ENCODE measurements around the gene NUP93. TPM values are rescaled to one million over a fixed set of nuclear protein-coding genes. Genes with fewer than 3 reads are reported as not detected.
A peak's percentile ranks its signal among the peaks of the same experiment; 100 is the strongest.

Gene NUP93
- total RNA-seq, 1 experiment from 2014 or later: 165 TPM

- no CpG with 5 or more reads among the region's 24 CpGs for WGBS (ENCODE audit: extremely low coverage, insufficient read length, low lambda C conversion rate)
- Histone ChIP-seq H3K23ac (ENCODE audit: insufficient read length, low read depth, low read length) (no peak overlapping the region), H3K9ac (ENCODE audit: extremely low read depth, insufficient read length, low read length) (no peak overlapping the region), H3K56ac (ENCODE audit: insufficient read length, low read depth, low read length) (no peak overlapping the region), H2BK20ac (ENCODE audit: low read depth, low read length, poor library complexity, severe bottlenecking) (no peak overlapping the region), H3K18ac (ENCODE audit: insufficient read length, low read depth, low read length) (no peak overlapping the region), H3K23me2 (ENCODE audit: insufficient read length, low read depth, low read length, poor library complexity, severe bottlenecking) (no peaks in the 10 kb centered on the region), H4K5ac (ENCODE audit: insufficient read length, low read depth, low read length) (no peak overlapping the region), H3K27me3 (ENCODE audit: insufficient read depth, low read length) (no peaks in the 10 kb centered on the region), H4K20me1 (ENCODE audit: control insufficient read depth, insufficient read depth, insufficient read length) (no peaks in the 10 kb centered on the region), H4K8ac (replicated peaks; ENCODE audit: insufficient read length, low read depth, low read length) (no peak overlapping the region), H2AFZ (ENCODE audit: low read length) (no peak overlapping the region), H3K27ac (ENCODE audit: insufficient read length, low read depth, low read length) (no peak overlapping the region), H4K91ac (ENCODE audit: insufficient read length, low read depth, low read length) (no peak overlapping the region), H3K9me3 (ENCODE audit: control insufficient read depth, low read depth, low read length) (no peaks in the 10 kb centered on the region), H3K4ac (ENCODE audit: low read depth, low read length) (no peak overlapping the region), H2BK5ac (ENCODE audit: insufficient read length, low read length) (no peak overlapping the region), H3K14ac (ENCODE audit: insufficient read depth, low read length) (no peak overlapping the region), H2BK15ac (ENCODE audit: low read depth, low read length) (no peak overlapping the region), H3T11ph (ENCODE audit: low read length) (no peak overlapping the region), H3K4me2 (ENCODE audit: insufficient read depth, insufficient read length, low read length) (no peak overlapping the region), H3K4me1 (ENCODE audit: insufficient read depth, low read length) (no peaks in the 10 kb centered on the region; the same call in 1 of the 2 replicates), H2BK12ac (ENCODE audit: insufficient read length, low read depth, low read length) (no peak overlapping the region), H2AK5ac (ENCODE audit: insufficient read length, low read length) (no peak overlapping the region), H3K79me2 (ENCODE audit: insufficient read depth, low read length) (no peaks in the 10 kb centered on the region), H2BK120ac (ENCODE audit: low read depth, low read length, poor library complexity, severe bottlenecking) (no peak overlapping the region), H3K79me1 (ENCODE audit: insufficient read depth, low read depth, low read length, poor library complexity, severe bottlenecking) (no peaks in the 10 kb centered on the region)
- TF ChIP-seq, protein P1, sequence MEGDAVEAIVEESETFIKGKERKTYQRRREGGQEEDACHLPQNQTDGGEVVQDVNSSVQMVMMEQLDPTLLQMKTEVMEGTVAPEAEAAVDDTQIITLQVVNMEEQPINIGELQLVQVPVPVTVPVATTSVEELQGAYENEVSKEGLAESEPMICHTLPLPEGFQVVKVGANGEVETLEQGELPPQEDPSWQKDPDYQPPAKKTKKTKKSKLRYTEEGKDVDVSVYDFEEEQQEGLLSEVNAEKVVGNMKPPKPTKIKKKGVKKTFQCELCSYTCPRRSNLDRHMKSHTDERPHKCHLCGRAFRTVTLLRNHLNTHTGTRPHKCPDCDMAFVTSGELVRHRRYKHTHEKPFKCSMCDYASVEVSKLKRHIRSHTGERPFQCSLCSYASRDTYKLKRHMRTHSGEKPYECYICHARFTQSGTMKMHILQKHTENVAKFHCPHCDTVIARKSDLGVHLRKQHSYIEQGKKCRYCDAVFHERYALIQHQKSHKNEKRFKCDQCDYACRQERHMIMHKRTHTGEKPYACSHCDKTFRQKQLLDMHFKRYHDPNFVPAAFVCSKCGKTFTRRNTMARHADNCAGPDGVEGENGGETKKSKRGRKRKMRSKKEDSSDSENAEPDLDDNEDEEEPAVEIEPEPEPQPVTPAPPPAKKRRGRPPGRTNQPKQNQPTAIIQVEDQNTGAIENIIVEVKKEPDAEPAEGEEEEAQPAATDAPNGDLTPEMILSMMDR (conservative IDR thresholded peaks at IDR 0.05): peak; percentile 62
- no peaks in the 10 kb centered on the region for H3K9me3 Mint-ChIP-seq
- H3K27ac Mint-ChIP-seq: no peak overlapping the region
- H3K4me1 Mint-ChIP-seq: peaks cover 4 to 5% of the 10 kb centered on the region in 2 experiments
- H3K27me3 Mint-ChIP-seq (ENCODE audit: low read depth): no peaks in the 10 kb centered on the region
- DNase-seq: peak; percentile 81
- no peaks in the 10 kb centered on the region for H3K36me3 Mint-ChIP-seq (ENCODE audit: insufficient read depth in 1 of 3, low read depth in 3 of 3)
- H3K4me3 Mint-ChIP-seq: no peak overlapping the region
These were observed 139.8 kb downstream of the NUP93 start for GRCh38 chr16:56869513-56870275.

Data from H9 (cell line).